Left colon (tissue), 2 donors: ENCODE data around the gene TAPT1. TPM values are rescaled to one million over a fixed set of nuclear protein-coding genes. Genes with fewer than 3 reads are reported as not detected.

Experiments
- ATAC-seq: fragments of 200-7000 bp; cut with Tn5 transposase; one replicate; pipeline ENCODE4 v1.9.1; 2020; ENCODE audit warnings: mild to moderate bottlenecking, moderate library complexity
- DNase-seq, 2 donors: peaks; one replicate each; pipeline ENCODE4 v3.0.0-alpha.2; 2020
- intact Hi-C, 2 donors: fragments of 100-400 bp; cut with DNase I in 1 of 2; cut with micrococcal nuclease in 1 of 2; formaldehyde crosslinking; loops; one replicate each; pipeline versions ENCODE4 v1.11.2 to v1.14.0; 2022; cut with DNase I, micrococcal nuclease
- total RNA-seq, 2 donors: library from RNA; stranded (reverse); fragmentation: NEBNext Ultra II Directional; extraction: Animal tissue kit (Norgen Biotek cat#: 25700); gene quantifications; one replicate each; pipeline ENCODE4 v1.2.1, GENCODE V29; 2021
- donor health status: DM: no; HTN: no; CAD: no.
- donor health status: DM: yes; HTN: yes; CAD: no.

TAPT1 gene
- total RNA-seq, 2 donors from 2014 or later: 37.5 to 41.2 TPM

- intact Hi-C loops: no loop called here
- no peak for ATAC-seq
Observed at GRCh38 chr4:16253127-16253960, 27.1 kb upstream of the TAPT1 start.

GRCh38 chr4:16250661-16251365 lies 24.5 kb upstream of the TAPT1 start:
- peak; percentile 87 for ATAC-seq
- intact Hi-C loops: no loop called here
- DNase-seq: no peak

More at GRCh38 chr4:16253127-16253960, 27.1 kb upstream of the TAPT1 start:
- no peak for DNase-seq

GRCh38 chr4:16248605-16249004 lies 22.3 kb upstream of the TAPT1 start:
- DNase-seq (no peak), ATAC-seq (no peak)
- intact Hi-C loops: no loop called here

- intact Hi-C loops: no loop called here
- ATAC-seq (no peak), DNase-seq (no peak)
Observed at GRCh38 chr4:16245241-16245640, 19.0 kb upstream of the TAPT1 start.

- ATAC-seq (no peak), DNase-seq (no peak)
- intact Hi-C loops: no loop called here
Observed at GRCh38 chr4:16243285-16243684, 17.0 kb upstream of the TAPT1 start.

GRCh38 chr4:16240300-16240699 lies 14.0 kb upstream of the TAPT1 start:
- no peak for DNase-seq
- no peak for ATAC-seq
- intact Hi-C loops: no loop called here

- intact Hi-C loops: loop anchor here in 1 of 2 donors (5.0 kb wide), 1 partner anchor 47 kb away; no protein-coding TSS in a partner anchor
- ATAC-seq (no peak), DNase-seq (no peak)
Observed at GRCh38 chr4:16239086-16239485, 12.8 kb upstream of the TAPT1 start.

GRCh38 chr4:16238327-16238726 lies 12.1 kb upstream of the TAPT1 start:
- no peak for ATAC-seq
- intact Hi-C loops: loop anchor here in 1 of 2 donors (5.0 kb wide), 1 partner anchor 46 kb away; no protein-coding TSS in a partner anchor
- no peak for DNase-seq

- ATAC-seq: no peak
- intact Hi-C loops: loop anchor here in 1 of 2 donors (5.0 kb wide), 1 partner anchor 45 kb away; no protein-coding TSS in a partner anchor
- no peak for DNase-seq
Observed at GRCh38 chr4:16237715-16238114, 11.4 kb upstream of the TAPT1 start.

- ATAC-seq (no peak), DNase-seq (no peak)
- intact Hi-C loops: loop anchor here in 1 of 2 donors (5.0 kb wide), 1 partner anchor 44 kb away; no protein-coding TSS in a partner anchor
Observed at GRCh38 chr4:16236402-16237023, 10.2 kb upstream of the TAPT1 start.

GRCh38 chr4:16235209-16235608 lies 8.9 kb upstream of the TAPT1 start:
- intact Hi-C loops: loop anchor here in 1 of 2 donors (5.0 kb wide), 1 partner anchor 43 kb away; no protein-coding TSS in a partner anchor
- DNase-seq (no peak), ATAC-seq (no peak)

- intact Hi-C loops: no loop called here
- ATAC-seq: no peak
- no peak for DNase-seq
Observed at GRCh38 chr4:16233569-16234177, 7.4 kb upstream of the TAPT1 start.

GRCh38 chr4:16231570-16232245 lies 5.4 kb upstream of the TAPT1 start:
- ATAC-seq: no peak
- DNase-seq: no peak
- intact Hi-C loops: no loop called here

GRCh38 chr4:16230308-16230707 lies 4.0 kb upstream of the TAPT1 start:
- DNase-seq: no peak
- ATAC-seq: no peak
- intact Hi-C loops: no loop called here

- ATAC-seq (no peak), DNase-seq (no peak)
- intact Hi-C loops: no loop called here
Observed at GRCh38 chr4:16229604-16230003, 3.3 kb upstream of the TAPT1 start.

GRCh38 chr4:16227462-16227868 lies 1.2 kb upstream of the TAPT1 start:
- ATAC-seq (peak; percentile 40), DNase-seq (peak; percentile 47 to 63)
- intact Hi-C loops: no loop called here

- peak; percentile 61 for ATAC-seq
- intact Hi-C loops: no loop called here
Observed at GRCh38 chr4:16226816-16227461, 668 bp upstream of the TAPT1 start.

More at GRCh38 chr4:16226816-16227461, 668 bp upstream of the TAPT1 start:
- peak; percentile 52 to 80 for DNase-seq
